HL-60 (cell line): ENCODE data around the gene PRL.

Experiments
- DNase-seq, 2 experiments: peaks; one replicate each; pipeline ENCODE4 v3.0.0-alpha.2; 2010 to 2020; ENCODE audit warnings: low read depth in 1 of 2, low spot score in 1 of 2
- H3K27ac ChIP-seq: fragments of 250-450 bp; sonication (Bioruptor Pico); replicated peaks from 2 replicates; pipeline ENCODE4 v1.5.1; 2020; ENCODE audit warnings: mild to moderate bottlenecking, moderate library complexity
- H3K27me3 ChIP-seq: fragments of 250-450 bp; sonication (Bioruptor Pico); 2 replicates; pipeline ENCODE4 v1.5.1; 2021; ENCODE audit warnings: mild to moderate bottlenecking, moderate library complexity; ENCODE audit not compliant: insufficient read depth, poor library complexity, severe bottlenecking
- H3K4me3 ChIP-seq: replicated peaks from 2 replicates; pipeline ENCODE4 v1.5.1; 2011; ENCODE audit warnings: mild to moderate bottlenecking, control low read depth, low read length; ENCODE audit not compliant: insufficient read depth
- CTCF ChIP-seq: IDR thresholded peaks from one replicate; pipeline ENCODE4 v1.5.1; 2011; ENCODE audit warnings: low read length, control low read depth, inconsistent platforms; ENCODE audit not compliant: insufficient read depth
- GABPA ChIP-seq: IDR thresholded peaks from 2 replicates; pipeline ENCODE4 v1.6.1; 2012; ENCODE audit warnings: low read depth
- POLR2AphosphoS5 ChIP-seq: IDR thresholded peaks from 2 replicates; pipeline ENCODE4 v1.6.1; 2012; ENCODE audit warnings: low read depth
- REST ChIP-seq: IDR thresholded peaks from 2 replicates; pipeline ENCODE4 v1.6.1; 2012; ENCODE audit warnings: low read depth; ENCODE audit not compliant: insufficient replicate concordance
- SPI1 ChIP-seq: IDR thresholded peaks from 2 replicates; pipeline ENCODE4 v1.6.1; 2012; ENCODE audit warnings: low read depth, mild to moderate bottlenecking, borderline replicate concordance

The PRL gene

GRCh38 chr6:22296067-22296466 is 769 bp downstream of the PRL start:
- TF ChIP-seq GABPA (no peak), REST (no peak), SPI1 (no peak), POLR2AphosphoS5 (no peak), CTCF (no peak)
- Histone ChIP-seq H3K27me3 (no peaks in the 10 kb centered on the region), H3K27ac (no peak overlapping the region), H3K4me3 (no peak overlapping the region)
- no peak for DNase-seq

GRCh38 chr6:22295145-22295544 is 1.7 kb downstream of the PRL start:
- Histone ChIP-seq H3K4me3 (no peak overlapping the region), H3K27me3 (no peaks in the 10 kb centered on the region), H3K27ac (no peak overlapping the region)
- TF ChIP-seq GABPA: no peak
- no peak for TF ChIP-seq CTCF
- TF ChIP-seq REST: no peak
- no peak for TF ChIP-seq POLR2AphosphoS5
- TF ChIP-seq SPI1: no peak
- no peak for DNase-seq

GRCh38 chr6:22294301-22294700 is 2.5 kb downstream of the PRL start:
- Histone ChIP-seq H3K27ac (no peak overlapping the region), H3K27me3 (no peaks in the 10 kb centered on the region), H3K4me3 (no peak overlapping the region)
- TF ChIP-seq REST: no peak
- TF ChIP-seq SPI1: no peak
- TF ChIP-seq GABPA: no peak
- TF ChIP-seq POLR2AphosphoS5: no peak
- TF ChIP-seq CTCF: no peak
- no peak for DNase-seq
